Bronchial epithelial cell (primary cell): ENCODE measurements around the gene CC2D2B. TPM values are rescaled to one million over a fixed set of nuclear protein-coding genes. Genes with fewer than 3 reads are reported as not detected.
A peak's percentile ranks its signal among the peaks of the same experiment; 100 is the strongest.

Experiments used
- DNase-seq: peaks from one replicate; pipeline ENCODE4 v3.0.0-alpha.2; 2010; ENCODE audit warnings: low read depth
- FAIRE-seq: peaks from 2 replicates; lab custom pipeline; 2011; peaks lifted over from hg19 to GRCh38; lab: Jason Lieb, UNC
- H3K27me3 ChIP-seq: 2 replicates; pipeline ENCODE4 v1.5.1; 2011; ENCODE audit warnings: low read length; ENCODE audit not compliant: control insufficient read depth, insufficient read depth
- H3K36me3 ChIP-seq: 2 replicates; pipeline ENCODE4 v1.5.1; 2011; ENCODE audit warnings: low read length; ENCODE audit not compliant: control insufficient read depth, insufficient read depth
- H3K4me3 ChIP-seq: 2 replicates; pipeline ENCODE4 v1.5.1; 2011; ENCODE audit warnings: mild to moderate bottlenecking, low read depth, low read length, control low read depth
- CTCF ChIP-seq: IDR thresholded peaks from 2 replicates; pipeline ENCODE4 v1.5.1; 2011; ENCODE audit warnings: mild to moderate bottlenecking, moderate library complexity, low read length, control low read depth, inconsistent platforms; ENCODE audit not compliant: insufficient read depth, severe bottlenecking
- total RNA-seq: library from RNA; depleted of rRNA; stranded (reverse); fragments of >200 nt; gene quantifications from 2 replicates; pipeline ENCODE4 v1.2.1, GENCODE V29; 2014

CC2D2B gene
- total RNA-seq, 1 donor from 2014 or later, result not detected

- Histone ChIP-seq H3K27me3 (no peaks in the 10 kb centered on the region), H3K4me3 (no peak overlapping the region), H3K36me3 (peaks cover 2% of the 10 kb centered on the region)
- no peak for DNase-seq
- FAIRE-seq, result no peak
- TF ChIP-seq CTCF, result no peak
These were observed 133.4 kb downstream of the CC2D2B start for GRCh38 chr10:96041146-96041545.

- Histone ChIP-seq H3K36me3 (peaks cover 2% of the 10 kb centered on the region), H3K4me3 (peak within 1 kb of the TSS; percentile 90), H3K27me3 (no peaks in the 10 kb centered on the region)
- no peak for FAIRE-seq
- DNase-seq, result peak; percentile 72
- peak; percentile 17 for TF ChIP-seq CTCF
These were observed 135.5 kb downstream of the CC2D2B start, which contains the start of gene CCNJ for GRCh38 chr10:96043033-96043892. CCNJ (plus strand) TSS chr10:96043583; CDS start chr10:96044394, 811 bp downstream.

- no peak for TF ChIP-seq CTCF
- DNase-seq (peak; percentile 28), FAIRE-seq (no peak)
- Histone ChIP-seq H3K27me3 (no peaks in the 10 kb centered on the region), H3K4me3 (peak overlapping the region; percentile 90), H3K36me3 (peaks cover 2% of the 10 kb centered on the region)
These were observed 136.3 kb downstream of the CC2D2B start for GRCh38 chr10:96043893-96044715.

- peak overlapping the region; percentile 90 for H3K4me3 ChIP-seq
- TF ChIP-seq CTCF, result no peak
- FAIRE-seq (no peak), DNase-seq (peak; percentile 61)
- H3K27me3 ChIP-seq, result no peaks in the 10 kb centered on the region
- peaks cover 2% of the 10 kb centered on the region for H3K36me3 ChIP-seq
These were observed 137.0 kb downstream of the CC2D2B start for GRCh38 chr10:96044736-96045135.

GRCh38 chr10:96046546-96046945, 138.8 kb downstream of the CC2D2B start:
- Histone ChIP-seq H3K4me3 (no peak overlapping the region), H3K27me3 (no peaks in the 10 kb centered on the region), H3K36me3 (peaks cover 4% of the 10 kb centered on the region)
- FAIRE-seq (no peak), DNase-seq (no peak)
- TF ChIP-seq CTCF, result no peak
